Osteocyte (in vitro differentiated cells): ENCODE results near the gene BOK. TPM values are rescaled to one million over a fixed set of nuclear protein-coding genes. Genes with fewer than 3 reads are reported as not detected.

ENCODE experiments used
- DNase-seq: peaks from one replicate; pipeline ENCODE4 v3.0.0; 2021; ENCODE audit warnings: mixed read lengths; ENCODE audit not compliant: unreplicated experiment; ENCODE audit errors: extremely low spot score
- H3K27ac Mint-ChIP-seq: one replicate; pipeline ENCODE4 v1.8.0; 2021; ENCODE audit warnings: mild to moderate bottlenecking, mixed read lengths; ENCODE audit not compliant: unreplicated experiment
- H3K27me3 Mint-ChIP-seq: one replicate; pipeline ENCODE4 v1.8.0; 2021; ENCODE audit warnings: mixed read lengths; ENCODE audit not compliant: unreplicated experiment
- H3K36me3 Mint-ChIP-seq: one replicate; pipeline ENCODE4 v1.8.0; 2021; ENCODE audit warnings: mixed read lengths; ENCODE audit not compliant: unreplicated experiment
- H3K4me1 Mint-ChIP-seq: one replicate; pipeline ENCODE4 v1.8.0; 2021; ENCODE audit warnings: mixed read lengths; ENCODE audit not compliant: unreplicated experiment
- H3K4me3 Mint-ChIP-seq: one replicate; pipeline ENCODE4 v1.8.0; 2021; ENCODE audit warnings: mild to moderate bottlenecking, moderate library complexity, mixed read lengths; ENCODE audit not compliant: unreplicated experiment
- H3K9me3 Mint-ChIP-seq: one replicate; pipeline ENCODE4 v1.8.0; 2021; ENCODE audit warnings: mixed read lengths; ENCODE audit not compliant: unreplicated experiment
- total RNA-seq: library from RNA; stranded (reverse); gene quantifications from 2 replicates; pipeline ENCODE4 v1.2.1, GENCODE V29; 2021
- TF ChIP-seq, protein P1 (sequence below): fragments of 200-600 bp; sonication (generic); IDR thresholded peaks from 2 replicates; pipeline ENCODE4 v1.5.0; 2021; ENCODE audit warnings: antibody characterized with exemption, mild to moderate bottlenecking, moderate library complexity

BOK gene
- total RNA-seq, 1 donor from 2014 or later, result 45.0 TPM

GRCh38 chr2:241616168-241617125, 57.9 kb downstream of the BOK start:
- Mint-ChIP-seq H3K36me3 (peaks cover 15% of the 10 kb centered on the region), H3K9me3 (peaks cover 6% of the 10 kb centered on the region), H3K27ac (no peak overlapping the region), H3K4me3 (no peak overlapping the region), H3K27me3 (no peaks in the 10 kb centered on the region), H3K4me1 (peaks cover 18% of the 10 kb centered on the region)
- TF ChIP-seq, protein P1, sequence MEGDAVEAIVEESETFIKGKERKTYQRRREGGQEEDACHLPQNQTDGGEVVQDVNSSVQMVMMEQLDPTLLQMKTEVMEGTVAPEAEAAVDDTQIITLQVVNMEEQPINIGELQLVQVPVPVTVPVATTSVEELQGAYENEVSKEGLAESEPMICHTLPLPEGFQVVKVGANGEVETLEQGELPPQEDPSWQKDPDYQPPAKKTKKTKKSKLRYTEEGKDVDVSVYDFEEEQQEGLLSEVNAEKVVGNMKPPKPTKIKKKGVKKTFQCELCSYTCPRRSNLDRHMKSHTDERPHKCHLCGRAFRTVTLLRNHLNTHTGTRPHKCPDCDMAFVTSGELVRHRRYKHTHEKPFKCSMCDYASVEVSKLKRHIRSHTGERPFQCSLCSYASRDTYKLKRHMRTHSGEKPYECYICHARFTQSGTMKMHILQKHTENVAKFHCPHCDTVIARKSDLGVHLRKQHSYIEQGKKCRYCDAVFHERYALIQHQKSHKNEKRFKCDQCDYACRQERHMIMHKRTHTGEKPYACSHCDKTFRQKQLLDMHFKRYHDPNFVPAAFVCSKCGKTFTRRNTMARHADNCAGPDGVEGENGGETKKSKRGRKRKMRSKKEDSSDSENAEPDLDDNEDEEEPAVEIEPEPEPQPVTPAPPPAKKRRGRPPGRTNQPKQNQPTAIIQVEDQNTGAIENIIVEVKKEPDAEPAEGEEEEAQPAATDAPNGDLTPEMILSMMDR, result no peak
- no peak for DNase-seq

DNA sequence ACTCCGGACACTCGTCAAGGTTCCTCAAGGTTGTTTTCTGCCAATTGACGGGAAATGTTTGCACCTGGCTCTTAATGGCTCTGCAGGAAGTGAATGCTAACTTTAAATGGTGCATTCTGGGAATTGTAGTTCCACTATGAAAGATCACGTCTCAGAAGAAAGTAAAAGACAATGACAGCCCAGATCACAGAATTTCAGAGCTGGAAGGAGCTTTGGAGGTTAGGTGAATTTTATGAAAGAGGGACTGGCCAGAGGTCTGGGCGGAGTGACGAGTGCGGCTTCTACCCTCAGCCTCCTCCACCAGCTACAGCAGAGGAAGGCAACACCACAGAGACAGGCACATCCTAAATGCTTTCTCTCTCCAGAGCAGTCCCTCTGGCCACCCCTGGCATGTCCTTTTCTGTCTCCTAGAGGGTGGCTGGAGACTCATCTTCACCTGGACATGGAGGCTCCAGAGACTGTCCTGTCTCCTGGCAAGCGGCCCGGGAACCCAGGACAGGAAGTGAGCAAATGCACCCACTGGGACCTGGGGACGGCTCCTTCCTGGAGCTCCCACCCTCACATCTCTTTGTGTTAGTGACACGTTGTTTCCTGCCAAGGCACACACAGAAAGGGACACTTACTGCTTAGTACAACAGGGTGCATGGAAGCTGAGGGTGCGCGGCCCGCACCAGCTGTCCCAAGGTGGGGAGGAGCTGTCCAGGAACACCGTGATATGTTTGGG, 59.0 kb downstream of the BOK start:
- peaks cover 18% of the 10 kb centered on the region for H3K4me1 Mint-ChIP-seq
- H3K27me3 Mint-ChIP-seq, result no peaks in the 10 kb centered on the region
- peaks cover 16% of the 10 kb centered on the region for H3K36me3 Mint-ChIP-seq
- no peak for DNase-seq
- no peak overlapping the region for H3K27ac Mint-ChIP-seq
- H3K4me3 Mint-ChIP-seq, result no peak overlapping the region
- H3K9me3 Mint-ChIP-seq, result peaks cover 8% of the 10 kb centered on the region
- TF ChIP-seq, protein P1, result no peak

DNA sequence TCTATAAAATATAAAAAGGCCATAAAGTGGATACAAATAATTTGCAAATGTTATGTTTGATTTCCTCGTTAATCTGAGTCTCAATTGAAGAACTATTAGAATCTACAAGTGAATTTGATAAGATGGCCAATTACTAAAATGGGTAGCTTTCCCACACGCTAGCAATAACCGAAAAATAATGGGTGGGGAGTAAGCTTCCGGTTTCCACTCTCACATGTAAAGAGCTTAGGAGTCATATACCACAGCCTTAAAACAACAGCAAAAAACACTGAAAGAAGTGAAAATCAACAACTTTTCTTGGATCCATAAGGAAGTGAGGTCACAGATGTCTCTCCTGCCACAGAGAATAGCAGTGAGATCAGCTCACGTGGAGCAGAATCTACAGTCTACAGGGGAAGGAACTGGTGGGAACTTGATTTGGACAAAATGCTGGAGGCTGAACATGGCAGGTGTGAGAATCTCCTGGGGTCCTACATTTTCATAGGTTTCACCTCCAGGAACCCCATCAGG, 59.8 kb downstream of the BOK start:
- H3K9me3 Mint-ChIP-seq, result peaks cover 8% of the 10 kb centered on the region
- TF ChIP-seq, protein P1, result no peak
- H3K4me3 Mint-ChIP-seq, result no peak overlapping the region
- no peak overlapping the region for H3K27ac Mint-ChIP-seq
- no peaks in the 10 kb centered on the region for H3K27me3 Mint-ChIP-seq
- H3K36me3 Mint-ChIP-seq, result peaks cover 16% of the 10 kb centered on the region
- no peak for DNase-seq
- H3K4me1 Mint-ChIP-seq, result peaks cover 15% of the 10 kb centered on the region

- TF ChIP-seq, protein P1, result no peak
- Mint-ChIP-seq H3K4me1 (peaks cover 14% of the 10 kb centered on the region), H3K27ac (no peak overlapping the region), H3K9me3 (peaks cover 8% of the 10 kb centered on the region), H3K36me3 (peaks cover 16% of the 10 kb centered on the region), H3K27me3 (no peaks in the 10 kb centered on the region), H3K4me3 (no peak overlapping the region)
- DNase-seq, result no peak
Observed at GRCh38 chr2:241618829-241619228, 60.3 kb downstream of the BOK start.
